MG63 (cell line): ENCODE measurements around the gene HRH1. TPM values are rescaled to one million over a fixed set of nuclear protein-coding genes. Genes with fewer than 3 reads are reported as not detected.
A peak's percentile ranks its signal among the peaks of the same experiment; 100 is the strongest.

Experiments
- DNase-seq: peaks from one replicate; pipeline ENCODE4 v3.0.0-alpha.2; 2020
- H3K27me3 ChIP-seq: fragments of 250-450 bp; sonication (Bioruptor Pico); 2 replicates; pipeline ENCODE4 v1.5.1; 2020; ENCODE audit warnings: mild to moderate bottlenecking, moderate library complexity
- H3K36me3 ChIP-seq: fragments of 250-450 bp; sonication (Bioruptor Pico); 2 replicates; pipeline ENCODE4 v1.5.1; 2020; ENCODE audit warnings: mild to moderate bottlenecking, moderate library complexity
- H3K4me3 ChIP-seq: fragments of 250-450 bp; sonication (Bioruptor Pico); 2 replicates; pipeline ENCODE4 v1.5.1; 2020; ENCODE audit warnings: mild to moderate bottlenecking, moderate library complexity
- H3K9me3 ChIP-seq: fragments of 250-450 bp; sonication (Bioruptor Pico); 2 replicates; pipeline ENCODE4 v1.5.1; 2020; ENCODE audit warnings: mild to moderate bottlenecking, moderate library complexity
- total RNA-seq: library from RNA; depleted of rRNA; stranded (reverse); fragments of >200 nt; shearing (Covaris generic); gene quantifications from 2 replicates; pipeline ENCODE4 v1.2.3, GENCODE V29; 2014; ENCODE audit warnings: low replicate concordance

The HRH1 gene
- total RNA-seq, 1 experiment from 2014 or later = 5.5 TPM

DNA sequence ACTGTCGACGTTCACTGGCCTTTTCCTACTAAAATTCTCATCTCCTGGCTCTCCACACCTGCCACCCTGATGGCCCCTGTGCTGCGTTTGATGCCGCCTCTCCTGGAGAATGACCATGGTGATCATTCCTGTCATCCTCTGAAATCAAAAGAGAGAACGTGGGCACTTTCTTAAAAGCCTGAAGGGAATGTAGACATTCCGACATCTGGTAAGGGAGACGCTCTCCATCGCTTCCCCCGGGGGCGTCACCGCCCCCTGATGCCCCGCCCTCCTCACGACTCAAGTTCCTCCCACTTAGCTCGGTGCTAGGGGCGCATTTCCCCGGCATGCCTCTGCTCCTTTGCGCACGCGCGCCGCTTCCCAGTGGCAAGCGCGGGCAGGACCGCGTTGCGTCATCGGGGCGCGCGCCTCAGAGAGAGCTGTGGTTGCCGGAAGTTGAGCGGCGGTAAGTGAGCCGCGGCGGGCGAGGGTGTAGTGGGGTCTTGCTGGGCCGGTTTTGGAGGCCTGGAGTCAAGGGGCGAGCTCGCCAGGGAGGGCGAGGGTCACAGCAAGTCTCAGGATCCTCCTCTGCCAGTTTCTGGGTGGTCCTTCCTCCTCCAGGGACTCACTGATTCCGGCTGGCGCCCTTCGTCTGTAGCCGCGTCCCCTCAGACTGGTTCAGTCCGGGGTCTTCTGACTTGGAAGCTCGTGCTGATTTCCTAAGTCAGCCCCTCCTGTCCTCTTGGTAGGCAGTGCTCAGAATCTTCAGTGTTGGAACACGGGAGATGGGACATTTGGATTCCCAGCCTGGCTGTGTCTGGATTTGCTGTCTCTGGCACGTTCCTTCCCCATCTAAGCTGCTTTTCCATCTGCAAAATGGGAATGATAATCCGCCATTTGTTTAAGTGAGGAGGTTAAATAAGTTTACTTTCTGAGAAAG is 118.0 kb downstream of the HRH1 start, which contains the start of gene ATG7:
Gene ATG7 (plus strand): TSS at position 412 of the 919 bp plus-strand sequence. CDS start 26,299 bp downstream, outside the sequence.
- no peaks in the 10 kb centered on the region for H3K27me3 ChIP-seq
- DNase-seq = peak; percentile 93
- peak within 1 kb of the TSS; percentile 84 for H3K4me3 ChIP-seq
- no peaks in the 10 kb centered on the region for H3K9me3 ChIP-seq
- peaks cover 18% of the 10 kb centered on the region for H3K36me3 ChIP-seq

DNA sequence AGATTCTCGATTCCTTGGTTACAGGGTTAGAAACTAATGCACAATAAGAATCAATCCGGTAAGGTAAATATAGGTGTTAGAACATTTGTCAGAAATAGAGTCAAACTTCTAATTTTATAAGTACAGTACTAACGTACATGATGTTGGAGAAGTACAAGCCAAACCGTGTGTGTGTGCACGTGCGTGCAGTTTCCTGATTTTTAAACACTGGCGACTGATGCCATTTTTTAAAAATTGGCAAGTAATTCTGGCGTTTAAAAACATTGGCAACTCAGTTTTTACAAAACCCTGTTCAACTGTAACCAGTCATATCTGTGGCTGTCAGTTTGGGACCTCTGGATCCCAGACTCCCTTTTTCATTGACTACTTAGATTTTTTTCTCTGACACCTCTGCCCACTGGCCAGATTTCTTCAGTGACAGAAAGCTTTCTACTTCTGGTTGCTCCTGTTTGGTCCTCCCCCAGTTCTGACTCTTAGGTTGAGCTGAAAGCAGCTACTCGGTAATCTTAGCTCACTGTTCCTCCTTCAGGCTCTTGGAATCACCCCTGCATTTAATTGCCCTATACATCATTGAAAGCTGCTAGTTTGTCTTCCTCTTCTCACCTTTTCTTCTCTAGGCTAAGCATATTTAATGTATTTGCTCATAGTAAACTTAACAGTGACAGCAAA is 118.7 kb downstream of the HRH1 start:
- DNase-seq = no peak
- peaks cover 20% of the 10 kb centered on the region for H3K36me3 ChIP-seq
- H3K9me3 ChIP-seq = no peaks in the 10 kb centered on the region
- no peaks in the 10 kb centered on the region for H3K27me3 ChIP-seq
- peak overlapping the region; percentile 84 for H3K4me3 ChIP-seq

DNA sequence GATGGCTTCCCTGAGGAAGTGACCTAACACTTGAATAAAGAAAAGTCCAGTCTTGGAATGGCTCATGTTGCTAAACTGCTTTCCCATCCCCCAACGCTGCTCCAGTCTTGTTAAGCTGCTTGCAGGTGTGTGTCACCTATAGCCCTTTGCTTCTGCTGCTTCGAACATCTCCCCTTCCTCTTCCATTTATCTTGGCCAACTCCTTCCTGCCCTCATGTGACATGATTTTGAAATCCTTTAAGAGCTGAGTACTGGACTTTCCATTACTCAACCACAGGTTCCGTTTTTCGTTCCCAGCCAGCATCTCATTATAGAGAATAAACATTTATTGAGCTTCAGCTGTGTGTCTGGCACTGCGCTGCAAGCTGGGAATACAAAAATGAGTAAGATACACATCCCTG is 119.6 kb downstream of the HRH1 start:
- Histone ChIP-seq H3K27me3 (no peaks in the 10 kb centered on the region), H3K9me3 (no peaks in the 10 kb centered on the region), H3K36me3 (peaks cover 20% of the 10 kb centered on the region), H3K4me3 (no peak overlapping the region)
- no peak for DNase-seq

DNA sequence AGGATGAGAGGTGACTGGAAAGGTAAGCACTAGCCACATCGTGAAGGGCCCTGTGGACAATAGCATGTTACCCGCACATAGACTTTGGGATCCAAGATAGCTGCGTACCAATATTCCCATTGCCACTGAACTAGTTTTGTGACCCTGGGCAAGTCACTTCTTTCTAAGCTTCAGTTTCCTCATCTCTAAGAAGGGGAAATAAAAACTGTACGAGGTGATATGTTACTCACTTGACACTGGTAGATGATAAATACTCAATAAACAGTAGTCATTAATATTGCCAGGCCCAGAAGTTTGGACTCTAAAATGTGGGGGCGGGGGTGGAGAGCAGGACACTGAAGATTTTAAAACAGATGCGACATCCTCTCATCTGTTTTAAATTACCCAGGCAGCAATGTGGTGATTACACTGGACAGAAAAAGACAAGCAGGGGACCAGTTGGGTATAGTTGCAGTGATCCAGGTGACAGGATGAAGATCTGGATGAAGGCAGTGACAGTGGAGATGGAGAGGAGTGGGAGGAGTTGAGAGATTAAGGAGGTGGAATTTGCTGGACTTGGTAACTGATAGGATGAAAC is 120.4 kb downstream of the HRH1 start:
- Histone ChIP-seq H3K36me3 (peaks cover 20% of the 10 kb centered on the region), H3K9me3 (no peaks in the 10 kb centered on the region), H3K27me3 (no peaks in the 10 kb centered on the region), H3K4me3 (no peak overlapping the region)
- no peak for DNase-seq

DNA sequence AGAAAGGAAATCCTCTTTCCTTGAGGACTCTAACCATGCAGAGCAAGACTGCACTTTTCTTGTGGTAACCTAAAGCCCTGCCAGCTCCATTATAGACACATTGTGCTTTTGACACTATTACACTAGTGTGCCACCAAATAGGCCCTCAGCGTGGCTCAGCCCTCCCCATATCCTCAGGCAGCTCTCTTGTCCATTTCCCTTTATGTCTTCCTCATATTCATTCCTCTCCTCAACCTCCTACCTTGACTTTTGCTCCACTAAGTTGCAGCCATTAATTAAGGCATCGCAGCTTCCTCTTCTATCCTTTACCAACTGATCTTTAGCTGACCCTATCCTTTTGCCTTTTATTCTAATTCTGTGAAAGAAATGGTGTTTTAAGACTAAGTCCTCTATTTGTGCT is 121.6 kb downstream of the HRH1 start:
- Histone ChIP-seq H3K9me3 (no peaks in the 10 kb centered on the region), H3K36me3 (peaks cover 27% of the 10 kb centered on the region), H3K27me3 (no peaks in the 10 kb centered on the region), H3K4me3 (no peak overlapping the region)
- DNase-seq = no peak

DNA sequence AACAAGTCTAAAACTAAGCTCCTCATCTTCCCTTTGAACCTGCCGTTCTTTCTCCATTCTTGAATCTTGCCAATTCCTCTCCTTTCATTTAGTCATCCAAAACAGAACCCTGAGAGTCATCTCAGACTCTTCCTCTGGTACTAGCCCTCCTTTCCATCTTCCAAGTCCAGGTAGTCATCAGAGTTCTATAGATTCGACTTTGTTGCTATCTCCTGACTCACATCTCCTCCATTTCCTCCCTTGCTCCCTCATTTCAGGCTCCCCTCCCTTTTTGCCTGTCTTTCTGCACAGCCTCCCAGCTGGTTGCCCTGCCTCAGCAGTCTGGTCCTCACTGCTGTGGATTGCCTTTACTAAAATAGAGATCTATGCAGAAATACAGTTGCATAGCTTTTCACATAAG is 122.6 kb downstream of the HRH1 start:
- no peaks in the 10 kb centered on the region for H3K27me3 ChIP-seq
- peaks cover 30% of the 10 kb centered on the region for H3K36me3 ChIP-seq
- H3K9me3 ChIP-seq = no peaks in the 10 kb centered on the region
- DNase-seq = no peak
- no peak overlapping the region for H3K4me3 ChIP-seq

DNA sequence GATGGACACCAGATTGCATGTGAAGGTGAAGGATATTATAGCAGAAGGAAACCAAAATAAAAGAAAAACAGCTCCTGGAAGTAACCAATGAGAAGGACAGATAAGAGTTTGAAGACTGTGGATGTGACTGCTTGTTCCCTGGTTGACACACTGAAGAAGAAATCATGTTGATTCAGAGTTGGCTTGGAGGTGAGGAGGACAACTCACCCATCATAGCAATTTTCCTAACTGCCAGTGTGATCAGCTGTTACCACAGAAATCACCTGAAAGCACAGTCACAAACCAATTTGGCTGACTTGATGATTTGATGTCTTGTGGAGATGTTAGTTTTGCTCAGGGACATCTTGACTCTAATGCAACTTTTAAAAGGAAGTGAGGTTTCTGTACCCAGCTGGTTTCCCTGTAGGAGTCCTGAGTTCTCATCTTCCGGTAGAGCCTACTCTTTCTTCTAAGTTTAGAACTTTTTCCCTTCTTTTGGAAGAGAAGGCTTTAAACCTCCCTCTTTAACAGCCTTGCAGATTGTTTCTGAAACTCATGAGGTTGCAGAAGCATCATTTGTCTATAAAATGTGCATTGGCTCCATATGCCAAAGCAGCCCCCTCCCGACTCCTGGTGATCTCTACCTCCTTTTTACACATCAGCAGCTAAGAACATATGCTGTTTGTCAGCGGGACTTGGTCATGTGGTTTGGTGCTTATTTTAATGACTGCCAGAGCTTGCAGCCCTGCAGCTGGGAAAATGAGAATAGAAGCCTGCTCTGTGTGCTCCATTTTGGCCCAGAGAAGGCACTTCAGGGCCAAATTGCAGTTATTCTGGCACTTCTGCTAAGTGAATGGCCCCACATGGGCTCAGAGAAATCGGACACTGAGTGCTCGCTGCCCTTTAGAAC is 128.2 kb downstream of the HRH1 start:
- no peak for DNase-seq
- no peaks in the 10 kb centered on the region for H3K9me3 ChIP-seq
- peaks cover 18% of the 10 kb centered on the region for H3K36me3 ChIP-seq
- no peak overlapping the region for H3K4me3 ChIP-seq
- H3K27me3 ChIP-seq = no peaks in the 10 kb centered on the region

DNA sequence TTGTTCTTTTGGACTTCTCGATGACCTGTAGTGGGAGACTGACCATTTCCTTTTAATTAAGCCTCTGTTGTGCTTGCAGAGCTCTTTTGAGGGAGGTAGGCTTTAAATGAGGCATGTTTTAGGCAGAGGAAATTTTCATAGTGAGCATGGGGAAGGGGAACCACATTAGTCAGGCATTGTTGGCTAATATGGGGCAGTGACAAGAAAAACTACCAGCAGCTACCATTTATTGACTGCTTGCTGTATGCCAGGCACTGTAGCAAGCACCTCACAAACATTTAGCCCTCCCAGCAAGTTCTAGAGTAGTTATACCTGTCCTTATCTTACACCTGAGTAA is 128.8 kb downstream of the HRH1 start:
- peaks cover 18% of the 10 kb centered on the region for H3K36me3 ChIP-seq

DNA sequence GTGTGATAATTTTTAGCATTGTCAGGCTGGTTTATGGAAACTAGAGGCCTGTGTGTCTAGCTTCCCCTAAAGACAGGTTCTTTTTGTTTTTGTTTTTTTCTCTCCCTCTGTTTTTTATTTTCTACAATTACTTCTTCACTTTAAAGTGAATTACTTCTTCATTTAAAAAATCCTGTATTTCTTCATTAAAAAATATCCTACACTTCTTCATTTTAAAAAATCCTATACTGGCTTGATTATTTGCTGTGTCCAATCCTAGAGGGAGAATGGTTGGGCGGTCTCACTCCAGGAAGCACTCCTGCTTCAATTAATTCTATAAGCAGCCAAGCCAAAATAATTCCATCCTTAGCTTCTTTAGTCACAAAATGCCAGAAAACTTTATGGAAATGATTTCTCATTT is 129.7 kb downstream of the HRH1 start:
- DNase-seq = no peak
- H3K9me3 ChIP-seq = no peaks in the 10 kb centered on the region
- peaks cover 18% of the 10 kb centered on the region for H3K36me3 ChIP-seq
- H3K4me3 ChIP-seq = no peak overlapping the region
- no peaks in the 10 kb centered on the region for H3K27me3 ChIP-seq

More for the DNA sequence above, 128.8 kb downstream of the HRH1 start:
- H3K27me3 ChIP-seq = no peaks in the 10 kb centered on the region
- no peak overlapping the region for H3K4me3 ChIP-seq
- DNase-seq = no peak
- no peaks in the 10 kb centered on the region for H3K9me3 ChIP-seq

DNA sequence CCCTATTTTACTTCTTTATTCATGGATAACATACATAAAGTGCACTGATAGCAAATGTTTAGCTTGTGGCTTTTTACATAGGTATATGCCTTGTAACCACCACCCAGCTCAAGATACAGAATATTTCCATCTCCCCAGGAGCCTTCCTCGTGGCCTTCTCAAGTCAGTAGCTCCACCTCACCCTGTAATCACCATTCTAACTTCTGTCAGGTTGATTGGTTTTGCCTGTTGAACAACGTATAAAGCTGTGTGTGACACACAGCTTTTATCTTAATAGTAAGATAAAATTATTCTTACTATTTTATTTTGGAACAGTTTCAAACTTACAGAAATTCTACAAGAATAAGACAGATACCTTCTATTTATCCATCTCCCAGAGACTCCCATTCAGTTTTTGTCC is 131.2 kb downstream of the HRH1 start:
- Histone ChIP-seq H3K4me3 (no peak overlapping the region), H3K36me3 (peaks cover 23% of the 10 kb centered on the region), H3K27me3 (no peaks in the 10 kb centered on the region), H3K9me3 (no peaks in the 10 kb centered on the region)
- no peak for DNase-seq

DNA sequence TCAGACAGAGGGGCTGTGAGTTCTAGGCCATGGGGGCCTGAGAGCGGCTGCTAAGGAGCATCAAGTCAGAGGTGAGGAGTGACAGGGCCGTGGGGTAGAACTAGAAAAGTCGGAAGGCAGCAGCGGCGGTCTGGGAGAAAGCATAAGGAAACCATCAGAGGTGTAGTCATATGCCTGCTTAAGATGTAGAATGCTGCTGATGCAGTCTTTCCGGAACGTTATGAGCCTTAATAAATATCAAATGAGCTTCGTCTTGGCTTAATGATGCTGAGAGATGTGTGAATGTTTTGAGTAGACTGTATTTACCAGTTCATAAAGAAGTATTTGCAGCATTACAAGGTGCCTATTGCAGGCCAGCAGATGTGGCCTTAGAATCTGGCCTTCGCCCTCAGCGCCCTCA is 133.1 kb downstream of the HRH1 start:
- H3K36me3 ChIP-seq = peaks cover 20% of the 10 kb centered on the region
- no peak overlapping the region for H3K4me3 ChIP-seq
- no peak for DNase-seq
- H3K9me3 ChIP-seq = no peaks in the 10 kb centered on the region
- no peaks in the 10 kb centered on the region for H3K27me3 ChIP-seq

DNA sequence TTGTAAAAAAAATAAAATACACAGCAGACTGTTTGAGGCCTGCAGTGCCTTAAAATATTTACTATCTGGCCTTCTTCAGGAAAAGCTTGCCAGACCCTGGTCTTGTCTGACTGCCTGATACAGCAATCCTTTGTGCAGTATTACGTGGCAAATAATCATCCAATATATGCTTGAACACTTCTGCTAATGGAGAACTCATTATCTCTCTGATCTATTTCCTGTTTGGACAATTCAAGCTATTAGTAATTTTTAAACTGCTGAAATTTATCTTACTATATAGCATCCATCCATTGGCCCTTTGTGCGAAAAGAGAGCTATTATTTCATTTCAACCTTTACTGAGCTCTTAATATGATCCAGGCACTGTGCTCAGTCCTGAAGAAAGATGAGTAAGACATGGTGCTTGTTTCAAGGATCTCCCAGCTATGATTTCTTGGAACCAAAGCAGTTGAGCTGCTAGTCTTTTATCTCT is 133.8 kb downstream of the HRH1 start:
- Histone ChIP-seq H3K4me3 (0 out of 2 replicates have a peak overlapping the region, but pooled peaks have one; percentile 6), H3K27me3 (no peaks in the 10 kb centered on the region)
- peak; percentile 38 for DNase-seq

DNA sequence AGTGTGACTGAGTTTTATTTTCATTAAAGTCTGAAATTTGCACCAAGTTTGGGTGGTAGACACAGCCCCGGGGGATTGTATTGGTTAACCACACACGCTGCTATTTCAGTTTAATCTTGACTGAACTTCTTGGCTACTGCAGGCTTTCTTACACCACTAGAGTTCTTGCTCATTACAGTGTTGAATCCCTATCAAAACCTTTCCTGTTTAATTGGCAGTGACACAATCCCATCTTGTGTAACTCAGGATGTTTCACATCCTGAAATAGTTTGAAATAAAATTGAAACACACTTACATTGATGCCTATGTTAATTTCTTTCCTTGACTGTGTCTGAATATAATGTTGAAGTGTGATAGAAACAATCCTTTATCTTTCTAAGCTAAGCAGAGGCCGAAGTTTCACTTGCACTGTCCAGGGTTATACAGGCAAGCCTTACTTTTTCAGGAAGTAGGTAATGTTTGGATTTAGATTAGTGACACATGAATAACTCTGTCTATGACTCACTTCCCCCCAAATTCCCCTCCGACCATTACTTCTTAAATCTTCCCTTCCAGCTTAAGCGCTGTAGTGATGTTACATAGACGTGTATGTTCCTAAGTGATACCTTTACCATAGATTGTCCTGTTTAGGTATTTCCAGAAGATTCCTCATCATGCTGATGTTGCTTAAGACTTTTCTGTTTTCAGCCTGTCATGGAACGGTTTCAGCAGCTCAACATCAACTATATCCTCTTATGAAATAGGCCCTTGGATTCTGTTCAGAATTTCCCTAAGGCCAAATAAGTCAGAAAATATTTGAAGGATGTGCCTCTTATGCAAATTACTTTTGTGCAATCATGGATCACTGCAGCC is 134.7 kb downstream of the HRH1 start:
- Histone ChIP-seq H3K9me3 (no peaks in the 10 kb centered on the region), H3K27me3 (no peaks in the 10 kb centered on the region), H3K36me3 (peaks cover 16% of the 10 kb centered on the region), H3K4me3 (peak overlapping the region; percentile 6; the same call in 1 of the 2 replicates)
- DNase-seq = peak; percentile 14

More for the DNA sequence above, 133.8 kb downstream of the HRH1 start:
- H3K36me3 ChIP-seq = peaks cover 20% of the 10 kb centered on the region
- no peaks in the 10 kb centered on the region for H3K9me3 ChIP-seq

DNA sequence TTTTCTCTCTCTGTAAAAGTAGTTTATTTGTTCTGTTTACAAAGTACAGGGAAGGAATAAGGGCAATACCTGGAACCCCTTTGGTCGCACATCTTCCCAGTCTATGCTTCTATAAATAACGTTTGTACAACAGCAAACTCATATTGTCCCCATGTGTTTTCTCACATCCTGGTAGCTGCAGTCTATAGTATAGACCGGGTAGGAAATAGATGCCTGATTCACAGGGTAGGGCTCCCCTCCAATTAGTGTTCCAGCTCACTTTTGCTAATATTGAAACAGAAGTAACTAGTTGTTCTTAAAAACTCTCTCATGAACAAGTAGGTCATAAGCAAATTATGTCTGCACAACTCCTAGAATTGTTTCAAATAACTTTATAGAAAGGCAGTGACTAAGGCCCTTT is 135.6 kb downstream of the HRH1 start:
- Histone ChIP-seq H3K4me3 (no peak overlapping the region), H3K27me3 (no peaks in the 10 kb centered on the region), H3K36me3 (peaks cover 16% of the 10 kb centered on the region), H3K9me3 (no peaks in the 10 kb centered on the region)
- DNase-seq = no peak
